Thoracic aorta (tissue), 2 donors: Measurements from ENCODE around the gene PPA2. TPM values are rescaled to one million over a fixed set of nuclear protein-coding genes. Genes with fewer than 3 reads are reported as not detected.

Source experiments
- ATAC-seq: fragments of 150-250 bp; one replicate; pipeline ENCODE4 v1.8.0; 2017; ENCODE audit warnings: low read depth; ENCODE audit not compliant: insufficient number of reproducible peaks, low FRiP score
- DNase-seq: peaks from one replicate; pipeline ENCODE4 v3.0.0-alpha.2; 2020; ENCODE audit warnings: low spot score
- H3K27ac ChIP-seq, 2 donors: fragments of 200-600 bp; sonication (generic); 1 replicate in 1 of 2; 2 replicates in 1 of 2; pipeline ENCODE4 v1.5.1; 2016; ENCODE audit warnings: mild to moderate bottlenecking in 2 of 2, moderate library complexity in 2 of 2
- H3K27me3 ChIP-seq: fragments of 200-600 bp; sonication (generic); replicated peaks from 2 replicates; pipeline ENCODE4 v1.6.0; 2016; ENCODE audit warnings: mild to moderate bottlenecking; ENCODE audit not compliant: insufficient read depth
- H3K36me3 ChIP-seq: fragments of 200-600 bp; sonication (generic); one replicate; pipeline ENCODE4 v1.5.1; 2016
- H3K4me1 ChIP-seq, 2 donors: fragments of 200-600 bp; sonication (generic); 1 replicate in 1 of 2; 2 replicates in 1 of 2; pipeline versions ENCODE4 v1.5.1 to v1.6.0; 2016; ENCODE audit warnings: low read depth in 2 of 2, mild to moderate bottlenecking in 1 of 2; ENCODE audit not compliant: control insufficient read depth in 1 of 2
- H3K4me3 ChIP-seq: fragments of 200-600 bp; sonication (generic); 2 replicates; pipeline ENCODE4 v1.5.1; 2016; ENCODE audit warnings: mild to moderate bottlenecking
- H3K9me3 ChIP-seq: fragments of 200-600 bp; sonication (generic); 2 replicates; pipeline ENCODE4 v1.5.1; 2016
- total RNA-seq, 2 donors: library from RNA; depleted of rRNA; stranded (reverse); fragments of >200 nt; gene quantifications; one replicate each; pipeline versions ENCODE4 v1.1.0 to v1.2.3, GENCODE V29; 2016
- TF ChIP-seq, protein P1 (sequence below): fragments of 200-600 bp; sonication (generic); IDR thresholded peaks from one replicate; pipeline ENCODE4 v1.5.1; 2019; ENCODE audit warnings: antibody characterized with exemption

The PPA2 gene
- total RNA-seq, 2 donors from 2014 or later = 76.8 to 78.4 TPM

- no peak for DNase-seq
- no peak overlapping the region for H3K27ac ChIP-seq
- no peaks in the 10 kb centered on the region for H3K27me3 ChIP-seq
- no peaks in the 10 kb centered on the region for H3K36me3 ChIP-seq
- ATAC-seq = no peak
- no peak overlapping the region for H3K4me3 ChIP-seq
- TF ChIP-seq, protein P1, sequence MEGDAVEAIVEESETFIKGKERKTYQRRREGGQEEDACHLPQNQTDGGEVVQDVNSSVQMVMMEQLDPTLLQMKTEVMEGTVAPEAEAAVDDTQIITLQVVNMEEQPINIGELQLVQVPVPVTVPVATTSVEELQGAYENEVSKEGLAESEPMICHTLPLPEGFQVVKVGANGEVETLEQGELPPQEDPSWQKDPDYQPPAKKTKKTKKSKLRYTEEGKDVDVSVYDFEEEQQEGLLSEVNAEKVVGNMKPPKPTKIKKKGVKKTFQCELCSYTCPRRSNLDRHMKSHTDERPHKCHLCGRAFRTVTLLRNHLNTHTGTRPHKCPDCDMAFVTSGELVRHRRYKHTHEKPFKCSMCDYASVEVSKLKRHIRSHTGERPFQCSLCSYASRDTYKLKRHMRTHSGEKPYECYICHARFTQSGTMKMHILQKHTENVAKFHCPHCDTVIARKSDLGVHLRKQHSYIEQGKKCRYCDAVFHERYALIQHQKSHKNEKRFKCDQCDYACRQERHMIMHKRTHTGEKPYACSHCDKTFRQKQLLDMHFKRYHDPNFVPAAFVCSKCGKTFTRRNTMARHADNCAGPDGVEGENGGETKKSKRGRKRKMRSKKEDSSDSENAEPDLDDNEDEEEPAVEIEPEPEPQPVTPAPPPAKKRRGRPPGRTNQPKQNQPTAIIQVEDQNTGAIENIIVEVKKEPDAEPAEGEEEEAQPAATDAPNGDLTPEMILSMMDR = no peak
- peaks cover 4% of the 10 kb centered on the region for H3K9me3 ChIP-seq
- no peaks in the 10 kb centered on the region for H3K4me1 ChIP-seq
These were observed 74.2 kb downstream of the PPA2 start for GRCh38 chr4:105399532-105400161.

GRCh38 chr4:105392858-105393257 lies 81.0 kb downstream of the PPA2 start:
- H3K27ac ChIP-seq = no peak overlapping the region
- no peaks in the 10 kb centered on the region for H3K27me3 ChIP-seq
- H3K9me3 ChIP-seq = no peaks in the 10 kb centered on the region
- H3K36me3 ChIP-seq = no peaks in the 10 kb centered on the region
- no peak for DNase-seq
- no peak overlapping the region for H3K4me3 ChIP-seq
- TF ChIP-seq, protein P1 = no peak
- no peaks in the 10 kb centered on the region for H3K4me1 ChIP-seq
- no peak for ATAC-seq

- no peak overlapping the region for H3K27ac ChIP-seq
- no peaks in the 10 kb centered on the region for H3K4me1 ChIP-seq
- DNase-seq (no peak), ATAC-seq (no peak)
- H3K4me3 ChIP-seq = no peak overlapping the region
- no peaks in the 10 kb centered on the region for H3K9me3 ChIP-seq
- H3K36me3 ChIP-seq = no peaks in the 10 kb centered on the region
- TF ChIP-seq, protein P1 = no peak
- H3K27me3 ChIP-seq = no peaks in the 10 kb centered on the region
These were observed 84.7 kb downstream of the PPA2 start for GRCh38 chr4:105389167-105389566.

- no peak for DNase-seq
- ATAC-seq = no peak
- no peak overlapping the region for H3K4me3 ChIP-seq
- H3K9me3 ChIP-seq = no peaks in the 10 kb centered on the region
- H3K4me1 ChIP-seq = no peaks in the 10 kb centered on the region
- no peaks in the 10 kb centered on the region for H3K27me3 ChIP-seq
- H3K36me3 ChIP-seq = peaks cover 2% of the 10 kb centered on the region
- TF ChIP-seq, protein P1 = no peak
- H3K27ac ChIP-seq = no peak overlapping the region
These were observed 86.4 kb downstream of the PPA2 start for GRCh38 chr4:105387466-105387865.

DNA sequence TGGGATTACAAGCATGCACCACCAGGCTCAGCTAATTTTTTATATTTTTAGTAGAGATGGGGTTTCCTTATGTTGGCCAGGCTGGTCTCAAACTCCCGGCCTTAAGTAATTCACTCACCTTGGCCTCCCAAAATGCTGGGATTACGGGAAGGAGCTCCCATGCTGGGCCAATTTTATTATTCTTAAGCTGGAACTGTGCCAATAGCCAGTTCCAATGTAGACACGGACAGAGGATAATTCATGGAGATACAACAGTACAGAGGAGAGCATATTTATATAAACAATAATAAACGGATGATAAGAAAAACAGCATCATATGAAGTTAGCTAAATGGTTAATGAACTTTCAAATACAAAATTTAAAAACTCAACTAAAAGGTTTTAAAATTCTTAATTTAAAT lies 87.8 kb downstream of the PPA2 start:
- TF ChIP-seq, protein P1 = no peak
- no peak for ATAC-seq
- no peak overlapping the region for H3K4me3 ChIP-seq
- H3K9me3 ChIP-seq = no peaks in the 10 kb centered on the region
- no peaks in the 10 kb centered on the region for H3K4me1 ChIP-seq
- peaks cover 2% of the 10 kb centered on the region for H3K36me3 ChIP-seq
- DNase-seq = no peak
- H3K27me3 ChIP-seq = no peaks in the 10 kb centered on the region
- no peak overlapping the region for H3K27ac ChIP-seq
